ENCODE measurements around the gene PTCD1. TPM values are rescaled to one million over a fixed set of nuclear protein-coding genes. Genes with fewer than 3 reads are reported as not detected.

Gene PTCD1
- total RNA-seq, 1 experiment from 2014 or later: 11.1 TPM

GRCh38 chr7:99390941-99391602 is 47.5 kb downstream of the PTCD1 start:
- Mint-ChIP-seq H3K27me3 (ENCODE audit: low read depth) (no peaks in the 10 kb centered on the region), H3K27ac (no peak overlapping the region), H3K36me3 (peaks cover 25% of the 10 kb centered on the region), H3K4me1 (peaks cover 12% of the 10 kb centered on the region), H3K9me3 (no peaks in the 10 kb centered on the region), H3K4me3 (peak overlapping the region; percentile 77; the same call in 1 of the 2 replicates)
- ChIA-PET POLR2A (no interaction called here), CTCF (interaction anchor here (1.1 kb wide), 1 partner anchor 22 kb away, joined by 3 read pairs; no protein-coding TSS in a partner anchor)
- DNase-seq (ENCODE audit: low spot score) (no peak), ATAC-seq (no peak)
- no peak for TF ChIP-seq ZNF263 (CRISPR knock-in tag; IDR thresholded peaks at IDR 0.05; ENCODE audit: low read depth)
- no peak for TF ChIP-seq NFYB (CRISPR knock-in tag; conservative IDR thresholded peaks at IDR 0.05; ENCODE audit: low read depth)
- TF ChIP-seq MYBL2 (CRISPR knock-in tag; IDR thresholded peaks at IDR 0.05): no peak

GRCh38 chr7:99389772-99390171 is 48.8 kb downstream of the PTCD1 start:
- no peak overlapping the region for H3K27ac Mint-ChIP-seq
- peaks cover 12% of the 10 kb centered on the region for H3K4me1 Mint-ChIP-seq
- no peak for ATAC-seq
- CTCF ChIA-PET: interaction anchor here (1.1 kb wide), 1 partner anchor 20 kb away, joined by 3 read pairs; no protein-coding TSS in a partner anchor
- no peak overlapping the region for H3K4me3 Mint-ChIP-seq
- POLR2A ChIA-PET: interaction anchor here (0.7 kb wide), 1 partner anchor 14 kb away, joined by 3 read pairs; no protein-coding TSS in a partner anchor
- TF ChIP-seq ETV6 (CRISPR knock-in tag; IDR thresholded peaks at IDR 0.05) (no peak), SMAD3 (CRISPR knock-in tag; IDR thresholded peaks at IDR 0.05; ENCODE audit: borderline replicate concordance) (no peak)
- H3K27me3 Mint-ChIP-seq (ENCODE audit: low read depth): no peaks in the 10 kb centered on the region
- DNase-seq (ENCODE audit: low spot score): no peak
- H3K9me3 Mint-ChIP-seq: no peaks in the 10 kb centered on the region
- H3K36me3 Mint-ChIP-seq: peaks cover 20% of the 10 kb centered on the region

- ChIA-PET POLR2A (no interaction called here), CTCF (interaction anchor here (1.2 kb wide), 1 partner anchor 28 kb away, joined by 3 read pairs; no protein-coding TSS in a partner anchor)
- DNase-seq (ENCODE audit: low spot score): no peak
- Mint-ChIP-seq H3K27me3 (ENCODE audit: low read depth) (no peaks in the 10 kb centered on the region), H3K27ac (no peak overlapping the region), H3K36me3 (peaks cover 17% of the 10 kb centered on the region), H3K4me1 (peaks cover 3% of the 10 kb centered on the region; the same call in 1 of the 2 replicates), H3K9me3 (no peaks in the 10 kb centered on the region), H3K4me3 (no peak overlapping the region)
- ATAC-seq: no peak
- TF ChIP-seq CDX4 (CRISPR knock-in tag; IDR thresholded peaks at IDR 0.05; ENCODE audit: borderline replicate concordance) (no peak), ZNF138 (CRISPR knock-in tag; conservative IDR thresholded peaks at IDR 0.05) (no peak), CTCF (IDR thresholded peaks at IDR 0.05) (no peak), ELF4 (CRISPR knock-in tag; IDR thresholded peaks at IDR 0.05; ENCODE audit: low read depth) (no peak), SP1 (CRISPR knock-in tag; conservative IDR thresholded peaks at IDR 0.05) (no peak), USF1 (CRISPR knock-in tag; IDR thresholded peaks at IDR 0.05) (no peak), JUN (CRISPR knock-in tag; IDR thresholded peaks at IDR 0.05) (no peak), TCF7 (CRISPR knock-in tag; IDR thresholded peaks at IDR 0.05; ENCODE audit: low read depth) (no peak), ZNF425 (CRISPR knock-in tag; conservative IDR thresholded peaks at IDR 0.05) (no peak), NR1H2 (CRISPR knock-in tag; IDR thresholded peaks at IDR 0.05) (no peak), ZNF121 (CRISPR knock-in tag; IDR thresholded peaks at IDR 0.05) (no peak), ESRRA (CRISPR knock-in tag; IDR thresholded peaks at IDR 0.05; ENCODE audit: borderline replicate concordance) (no peak), AFF4 (CRISPR knock-in tag; IDR thresholded peaks at IDR 0.05; ENCODE audit: borderline replicate concordance) (no peak), ETV6 (CRISPR knock-in tag; IDR thresholded peaks at IDR 0.05) (no peak), ZNF512 (CRISPR knock-in tag; IDR thresholded peaks at IDR 0.05; ENCODE audit: borderline replicate concordance) (no peak)
Measured at GRCh38 chr7:99387912-99388311, 50.7 kb downstream of the PTCD1 start.

All from WTC11 (cell line).